SK-N-MC (cell line): ENCODE measurements around the gene GPC5.

ENCODE experiments used
- EZH2 ChIP-seq: fragments of 200-600 bp; sonication (generic); IDR thresholded peaks from one replicate; pipeline ENCODE4 v1.6.1; 2017; ENCODE audit warnings: antibody characterized with exemption
- FOXP2 ChIP-seq: optimal IDR thresholded peaks from 2 replicates; pipeline ENCODE3; 2011; ENCODE audit warnings: mild to moderate bottlenecking, moderate library complexity; ENCODE audit not compliant: insufficient read depth; ENCODE audit errors: extremely low read length, control extremely low read depth
- POLR2AphosphoS5 ChIP-seq: IDR thresholded peaks from 2 replicates; pipeline ENCODE4 v1.6.1; 2012; ENCODE audit warnings: mild to moderate bottlenecking, low read depth, low read length, borderline replicate concordance

DNA sequence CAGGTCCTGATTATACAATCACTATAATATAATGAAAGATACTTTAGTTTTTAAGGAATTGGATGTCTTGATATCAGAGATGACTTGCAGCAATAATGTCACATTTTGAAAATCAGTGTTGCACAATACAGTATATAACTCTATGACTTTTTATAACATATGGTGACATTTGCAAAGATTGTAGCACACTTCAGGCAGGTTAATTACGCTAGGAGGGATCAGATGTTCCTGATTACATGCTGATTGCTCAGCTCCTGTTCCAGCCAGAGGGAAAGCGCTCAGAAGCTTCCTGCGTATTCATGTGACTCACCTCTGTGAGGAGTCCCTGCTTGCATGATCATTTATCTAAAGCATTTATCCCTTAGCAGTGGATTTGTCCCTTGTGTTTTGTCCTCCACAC, 265.6 kb downstream of the GPC5 start:
- TF ChIP-seq POLR2AphosphoS5 (no peak), EZH2 (no peak), FOXP2 (no peak)
